Left cardiac atrium (tissue), 4 donors: ENCODE data around the gene MVD. TPM values are rescaled to one million over a fixed set of nuclear protein-coding genes. Genes with fewer than 3 reads are reported as not detected.

ENCODE experiments used
- ATAC-seq, 2 donors: fragments of 200-7000 bp; cut with Tn5 transposase; one replicate each; pipeline ENCODE4 v1.9.1; 2020; ENCODE audit warnings: mild to moderate bottlenecking in 2 of 2, moderate library complexity in 2 of 2
- DNase-seq: peaks from one replicate; pipeline ENCODE4 v3.0.0-alpha.2; 2020
- intact Hi-C, 2 donors: fragments of 100-400 bp; cut with DNase I; formaldehyde crosslinking; loops; one replicate each; pipeline versions ENCODE4 v1.14.1 to v1.15.1; 2022 to 2023
- total RNA-seq, 2 donors: library from RNA; stranded (reverse); fragmentation: NEBNext Ultra II Directional; extraction: Animal tissue kit (Norgen Biotek cat#: 25700); gene quantifications; one replicate each; pipeline ENCODE4 v1.2.1, GENCODE V29; 2021
- donor health status: DM: no; HTN: yes; CAD: no.
- donor health status: DM: no; HTN: yes; CAD: no; lungs with severe emphysema.
- donor health status: DM: yes; HTN: yes; CAD: no.
- donor health status: Dilated cardiomyopathy.

MVD gene
- total RNA-seq, 2 donors from 2014 or later = 31.3 to 32.9 TPM

DNA sequence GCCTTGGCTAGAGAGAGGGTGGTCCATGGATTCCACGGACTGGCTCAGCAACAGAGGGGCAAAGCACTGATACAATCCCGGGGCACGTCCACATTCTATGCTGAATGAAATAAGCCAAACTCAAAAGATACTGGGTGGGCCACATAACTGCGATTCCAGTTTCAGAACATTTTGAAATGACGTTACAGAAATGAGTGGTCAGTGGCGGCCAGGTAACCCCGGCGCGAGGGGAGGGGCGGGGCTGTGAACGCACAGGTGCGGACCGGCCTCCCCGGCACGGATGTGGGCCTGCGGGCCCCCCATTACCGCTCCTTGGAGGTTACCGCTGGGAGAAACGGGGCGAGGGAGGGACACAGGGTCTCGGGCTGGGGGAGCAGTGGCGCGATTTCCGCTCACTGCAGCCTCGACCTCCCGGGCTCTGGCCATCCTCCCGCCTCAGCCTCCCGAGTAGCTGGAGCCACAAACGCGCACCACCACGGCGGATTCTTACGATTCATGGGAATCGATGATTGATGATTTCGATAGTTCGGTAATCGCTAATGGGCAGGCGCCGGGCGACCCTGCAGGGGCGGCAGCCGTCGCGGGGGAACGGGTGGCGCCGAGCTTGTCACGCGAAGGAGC, 559 bp downstream of the MVD start:
- DNase-seq (no peak), ATAC-seq (peak in 1 of 2 donors; percentile 0)
- intact Hi-C loops = no loop called here

DNA sequence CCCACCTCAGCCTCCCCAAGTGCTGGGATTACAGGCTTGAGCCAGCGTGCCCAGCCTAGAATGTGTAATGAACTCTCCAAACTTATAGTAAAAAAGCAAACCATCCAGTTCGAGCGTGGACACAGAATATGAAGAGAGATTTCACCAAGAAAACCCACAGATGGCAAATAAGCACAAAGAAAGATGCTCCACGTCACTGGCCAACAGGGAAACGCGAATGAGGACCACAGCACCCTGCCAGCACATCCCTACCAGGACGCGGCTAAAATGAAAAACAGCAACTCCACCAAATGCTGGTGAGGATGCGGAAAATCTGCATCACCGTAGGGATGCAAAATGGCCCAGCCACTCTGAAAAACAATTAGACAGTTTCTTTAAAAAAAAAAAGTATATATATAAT, 1.4 kb downstream of the MVD start:
- no peak for DNase-seq
- no peak for ATAC-seq
- intact Hi-C loops = no loop called here

GRCh38 chr16:88659160-88659559, 3.7 kb downstream of the MVD start:
- no peak for DNase-seq
- no peak for ATAC-seq
- intact Hi-C loops = no loop called here

DNA sequence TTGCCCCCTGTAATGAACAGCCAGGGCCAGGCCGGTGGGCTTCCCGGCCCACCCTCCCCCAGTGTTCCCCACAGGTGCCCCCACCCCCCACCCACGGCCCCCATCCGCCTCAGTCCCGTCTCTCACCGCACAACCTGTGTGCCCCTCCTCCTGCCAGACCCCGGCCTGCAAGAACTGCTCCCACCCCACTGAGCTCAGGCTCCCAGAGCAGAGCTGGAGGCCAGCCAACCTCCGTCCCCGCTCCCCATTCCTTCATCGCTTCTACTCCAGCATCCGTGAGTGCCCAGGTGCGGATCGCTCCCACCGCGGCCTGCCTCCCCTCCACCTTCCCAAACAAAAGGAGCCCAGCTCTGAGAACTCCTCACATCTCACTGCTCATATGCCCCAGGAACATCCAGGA, 4.2 kb downstream of the MVD start:
- ATAC-seq (no peak), DNase-seq (no peak)

GRCh38 chr16:88657371-88657770, 5.5 kb downstream of the MVD start:
- ATAC-seq (no peak), DNase-seq (no peak)
- intact Hi-C loops = no loop called here

More for the DNA sequence above, 4.2 kb downstream of the MVD start:
- intact Hi-C loops = no loop called here

GRCh38 chr16:88656291-88656980, 6.5 kb downstream of the MVD start:
- intact Hi-C loops = no loop called here
- DNase-seq (no peak), ATAC-seq (no peak)

DNA sequence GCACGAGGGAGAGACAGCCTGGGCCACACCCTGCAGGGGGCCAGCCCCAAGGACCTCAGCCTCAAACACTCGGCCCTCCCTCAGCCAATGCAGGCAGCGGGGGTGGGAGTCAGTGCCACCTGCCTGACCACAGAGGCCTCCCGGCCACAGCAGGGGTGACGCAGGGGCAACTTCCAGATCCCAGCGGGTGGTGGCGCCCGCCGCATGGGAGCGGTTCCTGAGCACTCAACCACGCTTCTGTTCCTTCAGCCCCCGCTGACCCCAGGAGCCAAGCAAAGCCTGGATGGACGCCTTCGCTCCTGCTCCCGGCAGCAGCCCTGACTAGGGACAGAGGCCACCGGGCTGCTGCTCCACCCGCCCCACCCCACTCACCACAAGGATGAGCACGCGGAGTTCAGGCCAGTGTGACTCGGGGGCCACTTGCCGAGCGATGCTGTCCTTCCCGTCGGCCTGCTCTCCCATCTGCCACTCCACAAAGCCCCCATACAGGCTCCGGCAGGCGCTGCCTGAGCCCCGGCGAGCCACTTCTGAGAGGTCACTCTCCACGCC, 7.1 kb downstream of the MVD start:
- ATAC-seq (no peak), DNase-seq (no peak)
- intact Hi-C loops = no loop called here

GRCh38 chr16:88655053-88655732, 7.7 kb downstream of the MVD start:
- no peak for DNase-seq
- intact Hi-C loops = no loop called here
- ATAC-seq = no peak

GRCh38 chr16:88654363-88655052, 8.4 kb downstream of the MVD start:
- DNase-seq = no peak
- no peak for ATAC-seq
- intact Hi-C loops = no loop called here

DNA sequence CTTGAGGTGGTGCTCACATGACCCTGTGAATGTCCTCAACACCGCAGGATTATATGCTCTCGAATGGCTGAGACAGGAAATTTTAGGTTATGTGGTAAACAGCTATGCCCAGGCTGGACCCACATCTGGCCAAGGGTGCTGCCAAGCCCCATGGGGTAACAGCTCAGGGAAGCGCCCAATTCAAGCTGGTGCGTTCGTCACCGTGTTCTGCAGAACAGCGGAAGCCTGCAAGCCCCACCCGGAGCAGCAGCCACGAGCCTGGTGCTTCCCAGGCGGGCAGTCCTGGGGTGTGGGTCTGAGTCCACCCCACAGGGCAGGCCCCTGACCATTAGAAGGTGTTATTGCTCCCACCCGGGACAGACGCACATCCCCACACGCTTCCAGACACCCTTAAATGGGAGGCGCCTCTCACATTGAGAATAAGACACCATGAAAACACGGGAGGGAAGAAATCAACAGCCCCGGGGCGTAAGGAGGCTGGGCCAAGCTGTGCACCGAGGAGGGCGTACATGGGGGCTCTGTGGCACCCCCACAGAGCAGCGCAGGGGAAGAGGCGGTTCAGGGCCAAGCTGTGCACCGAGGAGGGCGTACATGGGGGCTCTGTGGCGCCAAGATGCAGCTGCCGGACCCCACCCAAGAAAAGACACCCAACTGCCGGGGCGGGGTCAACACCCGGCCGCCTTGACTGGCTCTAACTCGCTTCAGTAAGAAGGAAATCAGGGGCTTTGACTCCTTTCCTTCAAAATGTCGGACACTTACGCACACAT, 9.1 kb downstream of the MVD start:
- ATAC-seq = no peak
- intact Hi-C loops = no loop called here
- no peak for DNase-seq

GRCh38 chr16:88653101-88653500, 9.8 kb downstream of the MVD start:
- ATAC-seq = no peak
- intact Hi-C loops = no loop called here
- DNase-seq = no peak

- intact Hi-C loops = no loop called here
- DNase-seq (no peak), ATAC-seq (no peak)
Measured at GRCh38 chr16:88652762-88653063, 10.2 kb downstream of the MVD start.

- ATAC-seq (no peak), DNase-seq (no peak)
- intact Hi-C loops = no loop called here
Measured at GRCh38 chr16:88651989-88652761, 10.7 kb downstream of the MVD start.

DNA sequence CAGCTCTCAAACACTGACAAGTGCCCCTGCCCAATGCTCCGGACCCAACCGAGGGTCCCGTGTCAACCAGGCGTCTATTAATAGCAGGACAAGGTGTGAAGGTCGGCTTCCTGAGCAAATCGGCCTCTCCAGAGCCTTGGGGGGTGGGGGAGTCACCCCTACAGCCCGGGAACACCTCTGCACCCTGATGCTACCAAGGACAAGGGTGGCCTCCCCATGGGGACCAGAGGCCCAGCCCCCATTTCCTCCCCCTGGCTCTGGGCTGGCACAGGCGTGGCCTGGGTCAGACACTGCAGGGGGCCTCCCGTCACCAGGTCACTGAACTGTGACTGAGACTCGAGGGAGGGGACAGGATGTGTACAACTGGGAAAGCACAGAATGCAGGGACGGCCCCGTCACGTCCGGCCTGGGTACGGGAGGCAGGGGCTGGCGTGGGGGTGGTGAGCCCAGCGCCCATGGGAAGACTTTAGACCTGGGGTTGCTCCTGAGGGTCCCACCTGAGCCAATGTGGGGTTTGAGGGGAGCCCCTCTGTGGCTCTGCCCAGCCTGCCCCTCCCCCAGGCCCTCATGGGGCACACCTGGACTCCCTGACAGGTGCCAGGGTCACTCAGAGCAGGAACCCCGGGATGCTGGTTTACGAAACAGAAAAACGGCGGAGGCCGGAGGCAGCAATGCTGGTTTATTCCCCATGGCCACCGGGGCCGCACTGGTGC, 11.5 kb downstream of the MVD start:
- intact Hi-C loops = no loop called here
- ATAC-seq (peak; percentile 23 to 53), DNase-seq (peak; percentile 64)

DNA sequence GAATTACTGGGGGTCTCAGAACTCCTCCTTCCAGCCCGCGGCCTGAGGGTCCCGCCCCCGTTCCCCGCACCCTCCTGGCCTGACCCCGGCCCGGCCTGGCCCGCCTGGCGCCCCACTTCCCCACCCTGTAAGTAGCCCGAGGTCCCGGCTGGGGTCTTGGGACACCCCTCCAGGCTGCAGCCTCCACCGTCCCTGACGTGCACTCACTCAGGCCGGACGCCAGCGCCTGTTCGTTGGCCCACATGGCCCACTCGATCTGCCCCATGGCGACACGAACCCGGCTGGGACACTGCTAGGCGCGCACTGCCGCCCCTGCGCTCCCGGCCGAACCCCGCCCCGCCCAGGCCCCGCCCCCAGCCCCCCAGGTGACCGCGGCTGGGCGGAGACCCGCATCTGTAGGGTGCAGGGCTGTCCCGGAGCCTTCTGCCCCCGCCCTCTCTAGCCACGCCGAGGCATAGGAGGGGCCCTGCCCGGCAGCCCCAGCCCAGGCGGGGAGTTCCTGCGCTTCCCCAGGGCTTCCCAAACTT, 12.1 kb downstream of the MVD start, which contains the start of gene CYBA:
Gene CYBA, minus strand, starts transcription at position 305 of the 527 bp plus-strand sequence. Its CDS starts 40 bp downstream, at position 265.
- intact Hi-C loops = no loop called here
- peak; percentile 78 for DNase-seq

DNA sequence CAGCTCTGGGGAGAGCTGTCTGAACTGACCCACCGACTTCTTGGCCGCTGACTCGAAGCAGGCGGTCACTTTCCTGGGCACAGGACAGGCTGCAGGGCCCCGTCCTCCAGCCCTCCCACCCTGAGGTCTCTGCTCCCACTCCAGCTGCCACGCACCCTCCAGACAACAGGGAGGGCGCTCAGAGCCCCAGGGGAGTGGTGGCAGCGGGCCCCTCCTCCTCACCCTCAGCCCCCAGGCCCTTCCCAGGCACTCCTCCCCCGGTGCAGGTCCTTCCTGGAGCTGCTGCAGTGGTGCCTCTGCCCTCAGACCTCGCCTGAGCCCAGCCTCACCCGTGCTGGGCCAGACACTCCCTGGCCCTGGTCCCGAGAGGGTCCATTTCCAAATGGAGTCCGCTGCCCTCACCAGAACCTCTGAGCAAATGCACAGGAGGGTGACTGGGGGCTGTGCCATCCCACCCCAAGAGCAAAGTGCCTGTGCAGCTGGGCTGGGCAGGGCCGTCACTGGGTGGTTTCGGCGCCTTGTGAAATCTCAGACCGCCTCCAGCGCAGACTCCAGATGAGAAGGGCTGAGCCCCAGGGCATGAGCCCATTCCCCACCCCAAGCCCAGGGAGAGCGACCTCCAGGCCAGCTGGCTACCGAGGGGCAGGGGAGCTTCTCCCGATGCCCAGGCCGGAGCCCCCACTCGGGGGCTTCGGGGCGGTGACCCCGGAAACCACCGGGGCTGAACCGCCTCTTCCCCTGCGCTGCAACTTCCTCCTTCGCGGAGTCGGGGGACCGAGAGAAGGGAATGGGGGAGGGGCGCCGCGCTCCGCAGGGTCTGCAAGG, 12.8 kb downstream of the MVD start:
- DNase-seq (peak; percentile 60), ATAC-seq (peak; percentile 39 to 50)
- intact Hi-C loops = no loop called here

More for the DNA sequence above, 12.1 kb downstream of the MVD start, which contains the start of gene CYBA:
- ATAC-seq = peak; percentile 89 to 91
